Calu3 (cell line): ENCODE results near the gene PIK3C2G. TPM values are rescaled to one million over a fixed set of nuclear protein-coding genes. Genes with fewer than 3 reads are reported as not detected.

Source experiments
- BruUV-seq: library from RNA; stranded (reverse); fragments of 400-500 nt; replicated peaks from 2 replicates; lab custom pipeline; 2021; lab: Mats Ljungman, UMichigan
- CTCF ChIA-PET: fragments of 300-600 bp; sonication (Branson Sonifier 250); formaldehyde crosslinking; loops from one replicate; lab custom pipeline; 2022; ENCODE audit warnings: antibody characterized with exemption; lab: Charles Lee
- DNase-seq: peaks from one replicate; pipeline ENCODE4 v3.0.0; 2022
- H3K27ac Mint-ChIP-seq: one replicate; pipeline ENCODE4 v1.8.0; 2022; ENCODE audit warnings: mixed read lengths; ENCODE audit not compliant: unreplicated experiment
- H3K27me3 Mint-ChIP-seq: one replicate; pipeline ENCODE4 v1.8.0; 2022; ENCODE audit warnings: mixed read lengths; ENCODE audit not compliant: unreplicated experiment
- H3K36me3 Mint-ChIP-seq: one replicate; pipeline ENCODE4 v1.8.0; 2022; ENCODE audit warnings: mild to moderate bottlenecking, moderate library complexity, mixed read lengths; ENCODE audit not compliant: insufficient read depth, unreplicated experiment
- H3K4me1 Mint-ChIP-seq: one replicate; pipeline ENCODE4 v1.8.0; 2022; ENCODE audit warnings: mild to moderate bottlenecking, low read depth, mixed read lengths; ENCODE audit not compliant: unreplicated experiment
- H3K4me3 Mint-ChIP-seq: one replicate; pipeline ENCODE4 v1.8.0; 2022; ENCODE audit warnings: mild to moderate bottlenecking, low read depth, moderate library complexity, mixed read lengths; ENCODE audit not compliant: unreplicated experiment
- H3K9me3 Mint-ChIP-seq: one replicate; pipeline ENCODE4 v1.8.0; 2022; ENCODE audit warnings: low read depth, mixed read lengths; ENCODE audit not compliant: unreplicated experiment
- CTCF ChIP-seq: fragments of 200-600 bp; IDR thresholded peaks from one replicate; pipeline ENCODE4 v1.8.0; 2022; ENCODE audit warnings: antibody characterized with exemption; ENCODE audit not compliant: unreplicated experiment
- intact Hi-C: fragments of 100-400 bp; cut with micrococcal nuclease; formaldehyde crosslinking; loops from one replicate; pipeline ENCODE4 v1.10.0; 2022; ENCODE audit not compliant: unreplicated experiment
- total RNA-seq: library from RNA; stranded (reverse); gene quantifications from 2 replicates; pipeline ENCODE4 v1.2.3, GENCODE V29; 2022

The PIK3C2G gene
- total RNA-seq, 1 experiment from 2014 or later, result 24.0 TPM

GRCh38 chr12:18629916-18630315 is 368.6 kb downstream of the PIK3C2G start:
- no TSS peak for BruUV-seq
- CTCF ChIA-PET, result interaction anchor here (0.6 kb wide), 1 partner anchor 20 kb away, joined by 3 read pairs; no protein-coding TSS in a partner anchor

DNA sequence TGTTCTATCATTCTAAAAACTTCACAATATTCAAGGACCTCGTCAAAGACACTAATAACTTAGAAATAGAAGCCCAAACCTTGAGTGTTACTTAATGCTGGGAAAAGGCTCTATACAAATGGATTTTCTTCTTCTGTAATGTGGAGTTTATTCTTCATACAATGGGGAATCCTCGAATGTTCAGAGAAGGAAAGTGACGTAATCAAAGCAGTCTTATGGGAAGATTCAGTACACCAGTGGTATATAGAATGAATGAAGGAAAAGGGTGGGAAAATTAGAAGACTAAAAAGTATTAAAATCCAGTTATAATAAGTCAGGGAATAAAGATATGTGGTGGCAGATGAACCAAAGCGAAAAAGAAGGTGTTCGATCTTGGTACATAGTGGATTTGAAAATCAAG is 370.0 kb downstream of the PIK3C2G start:
- peaks cover 45% of the 10 kb centered on the region for H3K4me1 Mint-ChIP-seq
- no peaks in the 10 kb centered on the region for H3K27me3 Mint-ChIP-seq
- H3K27ac Mint-ChIP-seq, result no peak overlapping the region
- CTCF ChIA-PET, result no interaction called here
- peaks cover 3% of the 10 kb centered on the region for H3K9me3 Mint-ChIP-seq
- no peaks in the 10 kb centered on the region for H3K36me3 Mint-ChIP-seq
- no peak for DNase-seq
- intact Hi-C loops, result loop anchor here (10.0 kb wide), 1 partner anchor 197 kb away; no protein-coding TSS in a partner anchor
- no peak for TF ChIP-seq CTCF
- no TSS peak for BruUV-seq
- no peak overlapping the region for H3K4me3 Mint-ChIP-seq

More at GRCh38 chr12:18629916-18630315, 368.6 kb downstream of the PIK3C2G start:
- no peaks in the 10 kb centered on the region for H3K36me3 Mint-ChIP-seq
- no peak for TF ChIP-seq CTCF
- H3K27me3 Mint-ChIP-seq, result no peaks in the 10 kb centered on the region
- peaks cover 45% of the 10 kb centered on the region for H3K4me1 Mint-ChIP-seq
- no peak overlapping the region for H3K4me3 Mint-ChIP-seq
- intact Hi-C loops, result loop anchor here (10.0 kb wide), 1 partner anchor 195 kb away; no protein-coding TSS in a partner anchor
- peak; percentile 14 for DNase-seq
- H3K9me3 Mint-ChIP-seq, result peaks cover 3% of the 10 kb centered on the region
- peak overlapping the region; percentile 29 for H3K27ac Mint-ChIP-seq

DNA sequence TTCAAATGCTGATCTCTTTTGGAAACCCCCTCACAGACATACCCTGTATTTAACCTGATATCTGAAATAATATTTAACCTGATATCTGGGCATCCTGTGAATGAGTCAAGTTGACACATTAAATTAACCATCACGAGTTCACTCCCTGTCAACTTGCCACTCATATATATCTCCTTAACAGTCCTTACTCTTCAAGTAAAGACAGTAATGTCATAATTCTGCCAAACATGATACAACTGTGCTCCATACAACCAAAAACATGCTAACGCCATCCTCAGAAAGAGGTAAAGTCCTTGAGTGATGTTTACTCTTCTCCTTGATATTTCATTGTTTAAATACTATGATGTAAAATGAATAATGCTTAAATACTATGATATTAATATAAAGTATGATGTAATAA is 371.5 kb downstream of the PIK3C2G start:
- H3K27ac Mint-ChIP-seq, result no peak overlapping the region
- no TSS peak for BruUV-seq
- intact Hi-C loops, result loop anchor here (10.0 kb wide), 1 partner anchor 198 kb away; no protein-coding TSS in a partner anchor
- CTCF ChIA-PET, result no interaction called here
- H3K36me3 Mint-ChIP-seq, result no peaks in the 10 kb centered on the region
- H3K27me3 Mint-ChIP-seq, result no peaks in the 10 kb centered on the region
- peaks cover 45% of the 10 kb centered on the region for H3K4me1 Mint-ChIP-seq
- no peak overlapping the region for H3K4me3 Mint-ChIP-seq
- H3K9me3 Mint-ChIP-seq, result no peaks in the 10 kb centered on the region
- TF ChIP-seq CTCF, result no peak
- no peak for DNase-seq

- BruUV-seq, result no TSS peak
- Mint-ChIP-seq H3K27ac (no peak overlapping the region), H3K36me3 (no peaks in the 10 kb centered on the region), H3K4me3 (no peak overlapping the region), H3K9me3 (no peaks in the 10 kb centered on the region), H3K4me1 (peaks cover 39% of the 10 kb centered on the region), H3K27me3 (no peaks in the 10 kb centered on the region)
- no peak for DNase-seq
- CTCF ChIA-PET, result no interaction called here
- intact Hi-C loops, result loop anchor here (10.0 kb wide), 1 partner anchor 200 kb away; no protein-coding TSS in a partner anchor
- TF ChIP-seq CTCF, result no peak
Measured at GRCh38 chr12:18634382-18634781, 373.1 kb downstream of the PIK3C2G start.
